Loucy (cell line): ENCODE measurements around the gene ZCWPW1.

ENCODE experiments used
- H2AFZ ChIP-seq: fragments of 200-600 bp; sonication (generic); 2 replicates; pipeline ENCODE4 v1.6.0; 2016; ENCODE audit warnings: antibody characterized with exemption, mild to moderate bottlenecking, low read length, moderate library complexity
- H3F3A ChIP-seq: fragments of 200-600 bp; 2 replicates; pipeline ENCODE4 v1.6.0; 2016; ENCODE audit warnings: antibody characterized with exemption, low read depth, mild to moderate bottlenecking
- H3K27me3 ChIP-seq: fragments of 200-600 bp; sonication (generic); 2 replicates; pipeline ENCODE4 v1.6.1; 2014; ENCODE audit warnings: low read length, mild to moderate bottlenecking; ENCODE audit not compliant: insufficient read depth, poor library complexity, severe bottlenecking
- H3K36me3 ChIP-seq: fragments of 200-600 bp; sonication (generic); 2 replicates; pipeline ENCODE4 v1.6.1; 2016; ENCODE audit warnings: low read length; ENCODE audit not compliant: insufficient read depth
- H3K4me1 ChIP-seq: fragments of 200-600 bp; sonication (generic); 2 replicates; pipeline ENCODE4 v1.5.1; 2014; ENCODE audit warnings: low read length, mild to moderate bottlenecking; ENCODE audit not compliant: insufficient read depth, poor library complexity, severe bottlenecking
- H3K4me2 ChIP-seq: fragments of 200-600 bp; sonication (generic); 2 replicates; pipeline ENCODE4 v1.6.0; 2014; ENCODE audit warnings: antibody characterized with exemption, low read length, low read depth, mild to moderate bottlenecking; ENCODE audit not compliant: poor library complexity, severe bottlenecking
- H3K4me3 ChIP-seq: fragments of 200-600 bp; sonication (generic); 2 replicates; pipeline ENCODE4 v1.5.1; 2014; ENCODE audit warnings: low read length, mild to moderate bottlenecking, mixed read lengths; ENCODE audit not compliant: poor library complexity, severe bottlenecking
- H3K79me2 ChIP-seq: fragments of 200-600 bp; sonication (generic); 2 replicates; pipeline ENCODE4 v1.6.1; 2014; ENCODE audit warnings: low read length; ENCODE audit not compliant: insufficient read depth
- H3K9ac ChIP-seq: fragments of 200-600 bp; sonication (generic); 2 replicates; pipeline ENCODE4 v1.6.0; 2014; ENCODE audit warnings: mild to moderate bottlenecking, low read depth, low read length, moderate library complexity; ENCODE audit not compliant: poor library complexity, severe bottlenecking
- H3K9me2 ChIP-seq: fragments of 200-600 bp; sonication (generic); replicated peaks from 2 replicates; pipeline ENCODE4 v1.6.1; 2016; ENCODE audit warnings: low read depth, low read length, mixed read lengths
- H3K9me3 ChIP-seq: fragments of 200-600 bp; sonication (generic); 2 replicates; pipeline ENCODE4 v1.6.1; 2014; ENCODE audit warnings: mild to moderate bottlenecking, antibody characterized with exemption, low read length, low read depth; ENCODE audit not compliant: insufficient read depth
- H4K20me1 ChIP-seq: fragments of 200-600 bp; sonication (generic); 2 replicates; pipeline ENCODE4 v1.6.0; 2014; ENCODE audit warnings: antibody characterized with exemption, low read length, mild to moderate bottlenecking; ENCODE audit not compliant: insufficient read depth, poor library complexity, severe bottlenecking
- CTCF ChIP-seq: fragments of 200-600 bp; sonication (generic); conservative IDR thresholded peaks from 2 replicates; pipeline ENCODE4 v1.5.1; 2014; ENCODE audit warnings: mild to moderate bottlenecking, antibody characterized with exemption, low read length
- EZH2phosphoT487 ChIP-seq: fragments of 200-600 bp; IDR thresholded peaks from 2 replicates; pipeline ENCODE4 v1.6.1; 2018; ENCODE audit warnings: antibody characterized with exemption, mild to moderate bottlenecking, moderate library complexity, borderline replicate concordance

ZCWPW1 gene

DNA sequence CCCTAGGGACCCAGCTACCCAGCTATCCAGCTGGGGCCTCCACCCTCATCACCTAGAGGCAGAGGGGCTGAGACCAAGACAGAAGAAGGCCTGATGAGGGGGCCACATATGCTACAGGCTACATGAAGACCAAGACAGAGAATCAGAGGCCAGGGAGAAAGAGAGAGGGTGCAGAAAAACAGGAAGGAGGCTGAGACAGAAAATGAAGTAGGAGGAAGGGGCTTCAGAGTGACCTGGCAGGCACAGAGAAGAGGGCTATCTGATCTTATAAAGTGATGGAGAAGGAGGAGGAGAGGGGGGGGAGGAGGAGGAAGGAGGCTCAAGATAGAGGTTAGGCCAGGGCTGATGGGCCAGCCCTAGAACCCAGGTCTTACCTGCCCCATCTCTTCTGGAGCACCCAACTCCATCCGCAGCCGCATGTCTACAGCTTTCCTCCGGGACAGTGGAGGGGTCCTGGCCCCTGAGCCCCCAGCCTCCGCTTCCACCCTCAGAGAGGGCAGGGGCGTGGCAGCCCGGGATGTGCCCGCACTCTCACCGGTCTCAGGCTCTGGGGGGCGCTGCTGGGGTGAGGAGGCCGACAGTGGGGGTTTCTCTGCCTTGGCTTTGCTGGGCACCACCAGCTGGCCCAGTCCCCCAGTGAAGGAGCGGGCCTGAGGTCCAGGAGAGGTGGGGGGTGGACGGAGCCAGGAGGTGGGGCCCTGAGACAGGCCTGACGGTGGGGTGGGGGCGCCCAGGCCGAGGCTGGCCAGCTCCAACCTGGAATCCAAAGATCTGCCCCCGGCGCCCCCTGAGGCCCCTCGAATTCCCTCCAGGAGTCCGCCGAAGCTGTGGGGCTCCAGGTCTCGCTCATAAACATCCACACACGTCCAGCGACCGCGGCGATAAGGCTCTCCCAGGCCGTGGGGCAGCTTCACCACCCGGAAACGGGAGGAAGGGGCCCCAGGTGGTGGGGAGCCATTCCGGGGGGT lies 48.7 kb upstream of the ZCWPW1 start:
- H3K79me2 ChIP-seq = peaks cover 62% of the 10 kb centered on the region
- no peak for TF ChIP-seq EZH2phosphoT487
- peak; percentile 65 for TF ChIP-seq CTCF
- H3K4me2 ChIP-seq = peak overlapping the region; percentile 99
- peak overlapping the region; percentile 99 for H3K9ac ChIP-seq
- peaks cover 5% of the 10 kb centered on the region for H3K27me3 ChIP-seq
- H2AFZ ChIP-seq = no peak overlapping the region
- H3F3A ChIP-seq = peaks cover 3% of the 10 kb centered on the region; the same call in 1 of the 2 replicates
- no peaks in the 10 kb centered on the region for H3K9me3 ChIP-seq
- H3K36me3 ChIP-seq = peaks cover 11% of the 10 kb centered on the region; the same call in 1 of the 2 replicates
- peaks cover 59% of the 10 kb centered on the region for H4K20me1 ChIP-seq
- peak overlapping the region; percentile 84 for H3K4me3 ChIP-seq
- H3K4me1 ChIP-seq = peaks cover 40% of the 10 kb centered on the region
- H3K9me2 ChIP-seq = no peaks in the 10 kb centered on the region

- H3K9me2 ChIP-seq = no peaks in the 10 kb centered on the region
- peaks cover 40% of the 10 kb centered on the region for H3K4me1 ChIP-seq
- H3K9ac ChIP-seq = peak overlapping the region; percentile 99
- H3K4me3 ChIP-seq = peak overlapping the region; percentile 84
- TF ChIP-seq CTCF (no peak), EZH2phosphoT487 (no peak)
- peaks cover 3% of the 10 kb centered on the region; the same call in 1 of the 2 replicates for H3F3A ChIP-seq
- H3K79me2 ChIP-seq = peaks cover 62% of the 10 kb centered on the region
- no peak overlapping the region for H2AFZ ChIP-seq
- H4K20me1 ChIP-seq = peaks cover 64% of the 10 kb centered on the region
- H3K9me3 ChIP-seq = no peaks in the 10 kb centered on the region
- H3K27me3 ChIP-seq = peaks cover 5% of the 10 kb centered on the region
- H3K4me2 ChIP-seq = peak overlapping the region; percentile 99
- H3K36me3 ChIP-seq = peaks cover 14% of the 10 kb centered on the region; the same call in 1 of the 2 replicates
Measured at GRCh38 chr7:100476101-100476780, 47.7 kb upstream of the ZCWPW1 start.

- H3K79me2 ChIP-seq = peaks cover 62% of the 10 kb centered on the region
- H3K36me3 ChIP-seq = peaks cover 14% of the 10 kb centered on the region; the same call in 1 of the 2 replicates
- peak overlapping the region; percentile 99 for H3K9ac ChIP-seq
- H3K4me1 ChIP-seq = peaks cover 40% of the 10 kb centered on the region
- TF ChIP-seq CTCF (no peak), EZH2phosphoT487 (no peak)
- H3K4me2 ChIP-seq = peak overlapping the region; percentile 99
- peak overlapping the region; percentile 84 for H3K4me3 ChIP-seq
- peaks cover 64% of the 10 kb centered on the region for H4K20me1 ChIP-seq
- peaks cover 5% of the 10 kb centered on the region for H3K27me3 ChIP-seq
- no peaks in the 10 kb centered on the region for H3K9me3 ChIP-seq
- peaks cover 3% of the 10 kb centered on the region; the same call in 1 of the 2 replicates for H3F3A ChIP-seq
- H3K9me2 ChIP-seq = no peaks in the 10 kb centered on the region
- H2AFZ ChIP-seq = no peak overlapping the region
Measured at GRCh38 chr7:100475549-100475948, 47.0 kb upstream of the ZCWPW1 start.
